OCI-LY1 (cell line): ENCODE results near the gene DMD.

Source experiments
- H2AFZ ChIP-seq: fragments of 200-600 bp; sonication (generic), shearing (Covaris generic); 2 replicates; pipeline ENCODE4 v1.6.0; 2014; ENCODE audit warnings: antibody characterized with exemption, mild to moderate bottlenecking, low read length
- H3F3A ChIP-seq: fragments of 200-600 bp; sonication (generic), shearing (Covaris generic); 2 replicates; pipeline ENCODE4 v1.6.0; 2014; ENCODE audit warnings: mild to moderate bottlenecking, antibody characterized with exemption, low read length, moderate library complexity; ENCODE audit not compliant: insufficient read depth
- H3K27ac ChIP-seq: fragments of 200-600 bp; sonication (generic); 2 replicates; pipeline ENCODE4 v1.5.1; 2014; ENCODE audit warnings: low read length, mixed run types, mild to moderate bottlenecking, low read depth; ENCODE audit not compliant: poor library complexity, severe bottlenecking
- H3K27me3 ChIP-seq: fragments of 200-600 bp; sonication (generic); 2 replicates; pipeline ENCODE4 v1.6.0; 2014; ENCODE audit warnings: antibody characterized with exemption, mild to moderate bottlenecking, low read length, moderate library complexity; ENCODE audit not compliant: insufficient read depth
- H3K36me3 ChIP-seq: fragments of 200-600 bp; sonication (generic); 2 replicates; pipeline ENCODE4 v1.6.1; 2014; ENCODE audit warnings: mild to moderate bottlenecking, antibody characterized with exemption, low read length, moderate library complexity, mixed read lengths; ENCODE audit not compliant: insufficient read depth
- H3K4me1 ChIP-seq: fragments of 200-600 bp; sonication (generic); 2 replicates; pipeline ENCODE4 v1.5.1; 2014; ENCODE audit warnings: mild to moderate bottlenecking, low read length, moderate library complexity; ENCODE audit not compliant: insufficient read depth, severe bottlenecking
- H3K4me2 ChIP-seq: fragments of 200-600 bp; sonication (generic), shearing (Covaris generic); 2 replicates; pipeline ENCODE4 v1.6.1; 2014; ENCODE audit warnings: low read length
- H3K4me3 ChIP-seq: fragments of 200-600 bp; sonication (generic); 2 replicates; pipeline ENCODE4 v1.5.1; 2014; ENCODE audit warnings: low read length, low read depth, mild to moderate bottlenecking, mixed read lengths; ENCODE audit not compliant: poor library complexity, severe bottlenecking
- H3K79me2 ChIP-seq: fragments of 200-600 bp; shearing (Covaris generic); 2 replicates; pipeline ENCODE4 v1.6.1; 2016; ENCODE audit warnings: mixed run types, low read length, mixed read lengths; ENCODE audit not compliant: insufficient read depth
- H3K9ac ChIP-seq: fragments of 200-600 bp; sonication (generic), shearing (Covaris generic); 2 replicates; pipeline ENCODE4 v1.6.1; 2014; ENCODE audit warnings: mild to moderate bottlenecking, low read length, mixed read lengths
- H3K9me2 ChIP-seq: fragments of 200-600 bp; sonication (generic), shearing (Covaris generic); 2 replicates; pipeline ENCODE4 v1.6.1; 2014; ENCODE audit warnings: low read depth, mild to moderate bottlenecking, low read length, mixed read lengths
- H3K9me3 ChIP-seq: fragments of 200-600 bp; shearing (Covaris generic); 2 replicates; pipeline ENCODE4 v1.6.1; 2014; ENCODE audit warnings: low read length, mixed read lengths
- H4K20me1 ChIP-seq: fragments of 200-600 bp; sonication (generic), shearing (Covaris generic); 2 replicates; pipeline ENCODE4 v1.6.0; 2016; ENCODE audit warnings: mild to moderate bottlenecking, low read length; ENCODE audit not compliant: insufficient read depth
- EZH2 ChIP-seq: fragments of 200-600 bp; sonication (generic), shearing (Covaris generic); IDR thresholded peaks from 2 replicates; pipeline ENCODE4 v1.8.0; 2017; ENCODE audit warnings: borderline replicate concordance, mixed run types, mild to moderate bottlenecking, antibody characterized with exemption, low read length, moderate library complexity, mixed read lengths
- TF ChIP-seq, protein P1 (sequence below): fragments of 200-600 bp; sonication (generic), shearing (Covaris generic); IDR thresholded peaks from 2 replicates; pipeline ENCODE4 v1.5.1; 2017; ENCODE audit warnings: mild to moderate bottlenecking, antibody characterized with exemption, low read length, moderate library complexity, mixed read lengths

The DMD gene

DNA sequence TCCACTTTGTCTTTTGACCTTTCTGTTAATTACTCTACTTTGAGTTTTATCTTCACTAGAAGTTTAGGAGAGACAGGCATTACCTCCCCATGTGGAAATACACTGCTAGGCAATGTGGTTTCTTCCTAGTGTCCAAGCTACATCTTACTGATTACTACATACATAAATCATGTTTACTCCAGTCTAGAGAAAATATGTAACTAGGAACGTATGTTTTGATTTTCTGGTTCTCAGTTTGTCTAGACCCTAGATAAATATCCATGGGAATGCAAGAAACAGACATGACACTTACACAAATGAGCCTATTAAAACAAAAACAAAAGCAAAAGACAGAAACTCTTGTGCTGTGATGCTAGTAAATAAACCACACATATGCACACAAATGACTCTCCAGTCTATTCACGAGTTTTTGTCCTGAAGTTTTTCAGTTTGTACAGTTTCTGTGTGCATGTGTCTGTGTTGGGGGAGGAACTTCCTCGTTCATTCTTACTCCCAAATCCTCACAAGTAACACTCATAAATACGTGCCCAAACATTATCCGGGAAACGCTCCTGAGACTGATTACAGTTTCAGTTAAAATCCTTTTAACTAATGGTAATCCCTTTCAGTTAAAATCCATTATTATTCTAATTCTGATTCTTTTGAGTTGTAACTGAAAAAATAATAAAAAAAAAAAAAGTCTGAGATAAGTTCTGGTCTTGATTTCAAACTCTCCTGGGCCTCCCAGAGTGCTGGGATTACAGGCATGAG, 1856.0 kb downstream of the DMD start:
- TF ChIP-seq, protein P1, sequence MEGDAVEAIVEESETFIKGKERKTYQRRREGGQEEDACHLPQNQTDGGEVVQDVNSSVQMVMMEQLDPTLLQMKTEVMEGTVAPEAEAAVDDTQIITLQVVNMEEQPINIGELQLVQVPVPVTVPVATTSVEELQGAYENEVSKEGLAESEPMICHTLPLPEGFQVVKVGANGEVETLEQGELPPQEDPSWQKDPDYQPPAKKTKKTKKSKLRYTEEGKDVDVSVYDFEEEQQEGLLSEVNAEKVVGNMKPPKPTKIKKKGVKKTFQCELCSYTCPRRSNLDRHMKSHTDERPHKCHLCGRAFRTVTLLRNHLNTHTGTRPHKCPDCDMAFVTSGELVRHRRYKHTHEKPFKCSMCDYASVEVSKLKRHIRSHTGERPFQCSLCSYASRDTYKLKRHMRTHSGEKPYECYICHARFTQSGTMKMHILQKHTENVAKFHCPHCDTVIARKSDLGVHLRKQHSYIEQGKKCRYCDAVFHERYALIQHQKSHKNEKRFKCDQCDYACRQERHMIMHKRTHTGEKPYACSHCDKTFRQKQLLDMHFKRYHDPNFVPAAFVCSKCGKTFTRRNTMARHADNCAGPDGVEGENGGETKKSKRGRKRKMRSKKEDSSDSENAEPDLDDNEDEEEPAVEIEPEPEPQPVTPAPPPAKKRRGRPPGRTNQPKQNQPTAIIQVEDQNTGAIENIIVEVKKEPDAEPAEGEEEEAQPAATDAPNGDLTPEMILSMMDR: no peak
- no peak for TF ChIP-seq EZH2
- no peaks in the 10 kb centered on the region for H3F3A ChIP-seq
- H3K4me2 ChIP-seq: no peak overlapping the region
- H2AFZ ChIP-seq: no peak overlapping the region
- no peaks in the 10 kb centered on the region for H3K9me2 ChIP-seq
- H3K9me3 ChIP-seq: no peaks in the 10 kb centered on the region
- no peak overlapping the region for H3K9ac ChIP-seq
- no peaks in the 10 kb centered on the region for H3K4me1 ChIP-seq
- no peaks in the 10 kb centered on the region for H4K20me1 ChIP-seq
- H3K27me3 ChIP-seq: no peaks in the 10 kb centered on the region
- no peak overlapping the region for H3K4me3 ChIP-seq
- no peaks in the 10 kb centered on the region for H3K79me2 ChIP-seq
- no peak overlapping the region for H3K27ac ChIP-seq
- no peaks in the 10 kb centered on the region for H3K36me3 ChIP-seq

DNA sequence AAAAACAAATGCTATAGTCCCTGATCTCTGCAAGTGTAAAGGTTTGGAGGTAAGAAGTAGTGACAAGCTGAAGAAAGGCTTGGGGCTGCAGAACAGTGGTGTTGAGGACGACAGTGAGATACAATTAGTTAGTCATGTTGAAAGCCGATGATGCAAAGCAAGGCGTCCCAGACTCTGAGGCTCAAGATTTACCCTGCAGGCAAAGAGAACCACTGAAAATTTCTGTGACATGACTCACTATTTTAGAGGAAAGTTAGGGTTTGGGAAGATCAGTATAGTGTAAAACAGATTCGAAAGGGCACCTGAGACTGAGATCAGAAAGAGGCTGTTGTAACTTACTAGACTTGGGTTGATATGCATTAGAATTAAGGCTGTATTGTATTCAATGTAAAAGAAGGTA, 1858.3 kb downstream of the DMD start:
- Histone ChIP-seq H3K27me3 (no peaks in the 10 kb centered on the region), H3K4me3 (no peak overlapping the region), H3F3A (no peaks in the 10 kb centered on the region), H4K20me1 (no peaks in the 10 kb centered on the region), H3K79me2 (no peaks in the 10 kb centered on the region), H3K4me1 (no peaks in the 10 kb centered on the region), H3K4me2 (no peak overlapping the region), H3K27ac (no peak overlapping the region), H3K36me3 (no peaks in the 10 kb centered on the region), H3K9ac (no peak overlapping the region), H3K9me2 (no peaks in the 10 kb centered on the region), H2AFZ (no peak overlapping the region), H3K9me3 (no peaks in the 10 kb centered on the region)
- TF ChIP-seq, protein P1: no peak
- no peak for TF ChIP-seq EZH2

DNA sequence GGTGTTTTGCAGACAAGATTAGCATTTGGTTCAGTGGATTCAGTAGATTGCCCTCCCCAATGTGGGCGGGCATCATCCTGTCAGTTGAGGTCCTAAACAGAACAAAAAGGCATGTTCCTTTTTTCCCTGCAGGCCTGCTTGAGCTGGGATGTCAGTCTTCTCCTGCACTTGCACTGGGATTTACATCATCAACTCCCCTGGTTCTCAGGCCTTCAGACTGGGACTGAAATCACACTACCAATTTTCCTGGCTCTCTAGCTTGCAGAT, 1860.6 kb downstream of the DMD start:
- Histone ChIP-seq H3K9me3 (no peaks in the 10 kb centered on the region), H3K27ac (no peak overlapping the region), H3K9me2 (no peaks in the 10 kb centered on the region), H3K4me3 (no peak overlapping the region), H3K4me1 (no peaks in the 10 kb centered on the region), H3K4me2 (no peak overlapping the region), H4K20me1 (no peaks in the 10 kb centered on the region), H3K27me3 (no peaks in the 10 kb centered on the region), H3K79me2 (no peaks in the 10 kb centered on the region), H3K9ac (no peak overlapping the region), H3F3A (no peaks in the 10 kb centered on the region), H3K36me3 (no peaks in the 10 kb centered on the region), H2AFZ (no peak overlapping the region)
- no peak for TF ChIP-seq EZH2
- TF ChIP-seq, protein P1: no peak
